Stimulated activated CD4-positive, alpha-beta T cell treated with anti-CD3 and anti-CD28 coated beads, Interleukin-12 subunit alpha, Interleukin-12 subunit beta, amount 100 ng/mL, for 48 hours (primary cell): ENCODE data around the gene RASSF3.
"Not testable (repeated sequence)": the region's sequence is repeated elsewhere in the genome, so short reads cannot be mapped to it uniquely, and the experiment has no call there.

Source experiments
- DNase-seq, 3 donors: peaks; one replicate each; pipeline ENCODE4 v3.0.0-alpha.2; 2020; ENCODE audit warnings: low read depth in 2 of 3, low spot score in 1 of 3

RASSF3 gene

GRCh38 chr12:64690236-64690635 is 79.9 kb downstream of the RASSF3 start:
- DNase-seq, result not testable (repeated sequence)

GRCh38 chr12:64691227-64691794 is 81.0 kb downstream of the RASSF3 start:
- no peak for DNase-seq

GRCh38 chr12:64691795-64692583 is 81.7 kb downstream of the RASSF3 start:
- no peak for DNase-seq

- no peak for DNase-seq
These were observed 84.1 kb downstream of the RASSF3 start for GRCh38 chr12:64694130-64695040.

- DNase-seq, result no peak
These were observed 85.3 kb downstream of the RASSF3 start for GRCh38 chr12:64695550-64695949.

GRCh38 chr12:64696080-64696741 is 85.9 kb downstream of the RASSF3 start:
- no peak for DNase-seq

- DNase-seq, result no peak
These were observed 89.3 kb downstream of the RASSF3 start for GRCh38 chr12:64699504-64700115.

GRCh38 chr12:64700532-64700931 is 90.2 kb downstream of the RASSF3 start:
- DNase-seq, result no peak

- DNase-seq, result no peak
These were observed 91.0 kb downstream of the RASSF3 start for GRCh38 chr12:64701283-64701682.

GRCh38 chr12:64706306-64706705 is 96.0 kb downstream of the RASSF3 start:
- DNase-seq, result no peak

- no peak for DNase-seq
These were observed 96.6 kb downstream of the RASSF3 start for GRCh38 chr12:64706857-64707256.

GRCh38 chr12:64707362-64707761 is 97.1 kb downstream of the RASSF3 start:
- no peak for DNase-seq

- no peak for DNase-seq
These were observed 97.6 kb downstream of the RASSF3 start for GRCh38 chr12:64707926-64708325.

GRCh38 chr12:64709429-64709828 is 99.1 kb downstream of the RASSF3 start:
- no peak for DNase-seq

GRCh38 chr12:64713376-64713775 is 103.1 kb downstream of the RASSF3 start:
- no peak for DNase-seq

- DNase-seq, result no peak
These were observed 104.3 kb downstream of the RASSF3 start for GRCh38 chr12:64714551-64714968.

- DNase-seq, result no peak
These were observed 106.1 kb downstream of the RASSF3 start for GRCh38 chr12:64716371-64716770.

GRCh38 chr12:64716839-64717455 is 106.7 kb downstream of the RASSF3 start:
- DNase-seq, result no peak

- DNase-seq, result no peak
These were observed 108.4 kb downstream of the RASSF3 start for GRCh38 chr12:64718649-64719048.

- no peak for DNase-seq
These were observed 110.6 kb downstream of the RASSF3 start for GRCh38 chr12:64720884-64721283.
